Endothelial cell of umbilical vein (primary cell): Measurements from ENCODE around the gene CDX1. TPM values are rescaled to one million over a fixed set of nuclear protein-coding genes. Genes with fewer than 3 reads are reported as not detected.

Source experiments
- BruUV-seq: library from RNA; stranded (reverse); fragments of 400-500 nt; replicated peaks from 2 replicates; lab custom pipeline; 2021; lab: Mats Ljungman, UMichigan
- CTCF ChIA-PET: fragments of 300-600, 350-600 bp; sonication (Branson Sonifier 250); formaldehyde crosslinking; loops from one replicate; lab custom pipeline; 2021; ENCODE audit warnings: antibody characterized with exemption, inconsistent platforms; lab: Charles Lee
- POLR2A ChIA-PET: fragments of 300-600, 350-600 bp; sonication (Branson Sonifier 250); formaldehyde crosslinking; loops from one replicate; lab custom pipeline; 2021; ENCODE audit warnings: antibody characterized with exemption, inconsistent platforms; lab: Charles Lee
- DNase-seq: peaks from one replicate; pipeline ENCODE4 v3.0.0-alpha.2; 2011; ENCODE audit warnings: low read depth, low spot score
- FAIRE-seq: peaks from 2 replicates; lab custom pipeline; 2011; peaks lifted over from hg19 to GRCh38; lab: Jason Lieb, UNC
- H2AFZ ChIP-seq: 2 replicates; pipeline ENCODE4 v1.6.0; 2012; ENCODE audit warnings: low read depth, low read length, control low read depth, inconsistent platforms
- H3K27ac ChIP-seq: 2 replicates; pipeline ENCODE4 v1.5.1; 2011; ENCODE audit warnings: low read depth, mild to moderate bottlenecking, control low read depth, low read length, moderate library complexity; ENCODE audit not compliant: insufficient read depth
- H3K27me3 ChIP-seq, 2 experiments: 2 replicates each; pipeline versions ENCODE4 v1.6.0 to v1.6.1; 2011; ENCODE audit warnings: low read length in 2 of 2, mixed read lengths in 1 of 2; ENCODE audit not compliant: control insufficient read depth in 2 of 2, insufficient read depth in 2 of 2
- H3K36me3 ChIP-seq, 2 experiments: 2 replicates in 1 of 2; 3 replicates in 1 of 2; pipeline ENCODE4 v1.5.1; 2011; ENCODE audit warnings: low read length in 2 of 2, mild to moderate bottlenecking in 1 of 2, moderate library complexity in 1 of 2; ENCODE audit not compliant: control insufficient read depth in 2 of 2, insufficient read depth in 2 of 2; ENCODE audit errors: extremely low read depth in 1 of 2
- H3K4me1 ChIP-seq: 3 replicates; pipeline ENCODE4 v1.5.1; 2011; ENCODE audit warnings: mild to moderate bottlenecking, low read length; ENCODE audit not compliant: control insufficient read depth, insufficient read depth; ENCODE audit errors: extremely low read depth
- H3K4me2 ChIP-seq: 2 replicates; pipeline ENCODE4 v1.6.1; 2011; ENCODE audit warnings: low read length, control low read depth, mixed read lengths; ENCODE audit not compliant: insufficient read depth
- H3K4me3 ChIP-seq, 3 experiments: fragments of 200-600 bp in 1 of 3; sonication (generic), shearing (Covaris generic) in 1 of 3; replicated peaks in 1 of 3; 2 replicates each; pipeline ENCODE4 v1.5.1; 2011 to 2016; ENCODE audit warnings: control low read depth in 3 of 3, low read length in 3 of 3, mild to moderate bottlenecking in 2 of 3, inconsistent platforms in 1 of 3, low read depth in 1 of 3, moderate library complexity in 1 of 3; ENCODE audit not compliant: insufficient read depth in 1 of 3
- H3K79me2 ChIP-seq: 2 replicates; pipeline ENCODE4 v1.6.0; 2012; ENCODE audit warnings: low read length, inconsistent platforms; ENCODE audit not compliant: control insufficient read depth, insufficient read depth
- H3K9ac ChIP-seq: replicated peaks from 2 replicates; pipeline ENCODE3; 2011; ENCODE audit warnings: low read length, control low read depth; ENCODE audit not compliant: insufficient read depth; ENCODE audit errors: extremely low read depth
- H3K9me1 ChIP-seq: replicated peaks from 3 replicates; pipeline ENCODE4 v1.6.0; 2011; ENCODE audit warnings: mild to moderate bottlenecking, low read length; ENCODE audit not compliant: control insufficient read depth, insufficient read depth; ENCODE audit errors: extremely low read depth
- H3K9me3 ChIP-seq: replicated peaks from 2 replicates; pipeline ENCODE4 v1.5.1; 2012; ENCODE audit warnings: low read length, inconsistent platforms; ENCODE audit not compliant: control insufficient read depth, insufficient read depth
- H4K20me1 ChIP-seq: replicated peaks from 2 replicates; pipeline ENCODE3; 2011; ENCODE audit warnings: mild to moderate bottlenecking, low read length; ENCODE audit not compliant: control insufficient read depth, insufficient read depth; ENCODE audit errors: extremely low read depth
- EZH2 ChIP-seq: IDR thresholded peaks from 2 replicates; pipeline ENCODE4 v1.6.1; 2012; ENCODE audit warnings: borderline replicate concordance, low read depth, mild to moderate bottlenecking, moderate library complexity, low read length, inconsistent platforms; ENCODE audit not compliant: severe bottlenecking
- FOS ChIP-seq: IDR thresholded peaks from 2 replicates; pipeline ENCODE4 v1.6.1; 2011; ENCODE audit warnings: mild to moderate bottlenecking, low read length, moderate library complexity, borderline replicate concordance; ENCODE audit not compliant: insufficient read depth
- GATA2 ChIP-seq: IDR thresholded peaks from 2 replicates; pipeline ENCODE4 v1.7.0; 2011; ENCODE audit warnings: low read depth, mild to moderate bottlenecking, moderate library complexity, mixed read lengths, low read length; ENCODE audit not compliant: insufficient read length, insufficient read depth
- JUN ChIP-seq: IDR thresholded peaks from 2 replicates; pipeline ENCODE4 v1.6.1; 2011; ENCODE audit warnings: borderline replicate concordance, low read depth; ENCODE audit not compliant: insufficient read length, insufficient read depth
- MAX ChIP-seq: IDR thresholded peaks from 2 replicates; pipeline ENCODE4 v1.6.1; 2011; ENCODE audit not compliant: insufficient read depth, insufficient read length
- MYC ChIP-seq: IDR thresholded peaks from one replicate; pipeline ENCODE4 v1.6.1; 2011; ENCODE audit warnings: mild to moderate bottlenecking, low read depth, low read length
- POLR2A ChIP-seq: IDR thresholded peaks from 2 replicates; pipeline ENCODE4 v1.6.1; 2012; ENCODE audit warnings: low read depth, mild to moderate bottlenecking, control low read depth, low read length
- POLR2AphosphoS5 ChIP-seq: IDR thresholded peaks from 2 replicates; pipeline ENCODE4 v1.6.1; 2012; ENCODE audit warnings: low read depth, mild to moderate bottlenecking, control low read depth, low read length, moderate library complexity; ENCODE audit not compliant: insufficient read depth
- dilution Hi-C: fragments of 300-500 bp; cut with MboI; formaldehyde crosslinking; loops from one replicate; pipeline ENCODE4 v1.15.0; 2019; ENCODE audit warnings: low sequenced_read_pairs; ENCODE audit not compliant: extremely low pct_ligation_motif_present
- intact Hi-C: fragments of 100-400 bp; cut with micrococcal nuclease; formaldehyde crosslinking; loops from one replicate; pipeline ENCODE4 v1.10.0; 2022
- polyA plus RNA-seq, 4 experiments: library from polyadenylated mRNA; depleted of rRNA in 3 of 4; stranded (reverse) in 3 of 4; unstranded in 1 of 4; fragments of >200 nt; gene quantifications; 2 replicates each; pipeline versions ENCODE4 v1.2.1 to v1.2.3, GENCODE V29; 2011 to 2012; ENCODE audit warnings: missing spikeins in 1 of 4
- total RNA-seq: library from RNA; stranded (reverse); gene quantifications from 2 replicates; pipeline ENCODE4 v1.2.3, GENCODE V29; 2021
- TF ChIP-seq, protein P1 (sequence below), 2 donors: IDR thresholded peaks; 1 replicate in 1 of 2; 2 replicates in 1 of 2; pipeline ENCODE4 v1.5.1; 2011; ENCODE audit warnings: low read length in 2 of 2, mild to moderate bottlenecking in 2 of 2, moderate library complexity in 2 of 2, control low read depth in 1 of 2, inconsistent platforms in 1 of 2, low read depth in 1 of 2; ENCODE audit not compliant: insufficient read depth in 1 of 2; ENCODE audit errors: extremely low read depth in 1 of 2

Gene CDX1
- total and polyA plus RNA-seq, 2 donors (not counting 3 experiments of a cell fraction or from before 2014, with no cell fraction given) = not detected

DNA sequence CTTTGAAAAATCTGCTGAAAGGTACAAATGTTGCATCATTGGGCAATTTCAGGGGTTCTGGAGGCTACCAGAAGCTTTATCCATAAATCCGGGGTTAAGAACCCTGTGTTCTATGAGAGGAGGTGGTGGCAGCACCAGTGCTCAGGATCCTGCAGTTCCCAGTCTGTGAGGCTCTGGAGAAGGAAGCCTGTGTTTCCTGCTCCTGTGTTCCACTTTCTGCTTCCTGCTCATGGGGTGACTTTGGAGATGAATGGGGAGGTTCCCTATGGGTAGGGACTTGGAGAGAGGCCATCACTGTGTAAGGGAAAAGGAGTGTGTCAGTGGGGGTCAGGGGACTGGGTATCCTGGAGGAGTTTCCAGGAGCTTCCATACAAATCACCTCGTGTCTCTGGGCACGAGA is 2.3 kb downstream of the CDX1 start:
- Histone ChIP-seq H3K9me1 (no peaks in the 10 kb centered on the region), H3K79me2 (no peaks in the 10 kb centered on the region), H3K4me3 (no peak overlapping the region), H3K4me1 (no peaks in the 10 kb centered on the region), H3K9me3 (no peaks in the 10 kb centered on the region), H2AFZ (no peak overlapping the region), H3K36me3 (no peaks in the 10 kb centered on the region), H3K9ac (no peak overlapping the region), H4K20me1 (no peaks in the 10 kb centered on the region), H3K27ac (no peak overlapping the region), H3K4me2 (no peak overlapping the region), H3K27me3 (peaks cover 42 to 44% of the 10 kb centered on the region in 2 experiments)
- TF ChIP-seq GATA2 (no peak), MYC (no peak), POLR2A (no peak), POLR2AphosphoS5 (no peak), MAX (no peak), JUN (no peak), FOS (no peak), EZH2 (no peak)
- TF ChIP-seq, protein P1, sequence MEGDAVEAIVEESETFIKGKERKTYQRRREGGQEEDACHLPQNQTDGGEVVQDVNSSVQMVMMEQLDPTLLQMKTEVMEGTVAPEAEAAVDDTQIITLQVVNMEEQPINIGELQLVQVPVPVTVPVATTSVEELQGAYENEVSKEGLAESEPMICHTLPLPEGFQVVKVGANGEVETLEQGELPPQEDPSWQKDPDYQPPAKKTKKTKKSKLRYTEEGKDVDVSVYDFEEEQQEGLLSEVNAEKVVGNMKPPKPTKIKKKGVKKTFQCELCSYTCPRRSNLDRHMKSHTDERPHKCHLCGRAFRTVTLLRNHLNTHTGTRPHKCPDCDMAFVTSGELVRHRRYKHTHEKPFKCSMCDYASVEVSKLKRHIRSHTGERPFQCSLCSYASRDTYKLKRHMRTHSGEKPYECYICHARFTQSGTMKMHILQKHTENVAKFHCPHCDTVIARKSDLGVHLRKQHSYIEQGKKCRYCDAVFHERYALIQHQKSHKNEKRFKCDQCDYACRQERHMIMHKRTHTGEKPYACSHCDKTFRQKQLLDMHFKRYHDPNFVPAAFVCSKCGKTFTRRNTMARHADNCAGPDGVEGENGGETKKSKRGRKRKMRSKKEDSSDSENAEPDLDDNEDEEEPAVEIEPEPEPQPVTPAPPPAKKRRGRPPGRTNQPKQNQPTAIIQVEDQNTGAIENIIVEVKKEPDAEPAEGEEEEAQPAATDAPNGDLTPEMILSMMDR (IDR thresholded peaks at IDR 0.05; ENCODE audit: extremely low read depth in 1 of 2, insufficient read depth in 1 of 2, low read depth in 1 of 2, low read length in 2 of 2) = no peak
- intact Hi-C loops = no loop called here
- ChIA-PET POLR2A (no interaction called here), CTCF (interaction anchor here (1.3 kb wide), 1 partner anchor 50 kb away, joined by 3 read pairs; no protein-coding TSS in a partner anchor)
- FAIRE-seq (no peak), DNase-seq (no peak)
- BruUV-seq = no TSS peak
- dilution Hi-C loops = no loop called here
